ENCODE measurements around the gene TCF4.

GRCh38 chr18:55385770-55386169 lies 202.2 kb downstream of the TCF4 start:
- TF ChIP-seq CTCF (IDR thresholded peaks at IDR 0.05) (no peak), POLR2A (IDR thresholded peaks at IDR 0.05) (no peak)
